Fibroblast of lung (primary cell): ENCODE results near the gene SC5D.

Experiments
- CTCF ChIP-seq, 2 donors: IDR thresholded peaks in 1 of 2; conservative IDR thresholded peaks in 1 of 2; 1 replicate in 1 of 2; 2 replicates in 1 of 2; pipeline ENCODE4 v1.5.1; 2011 to 2012; ENCODE audit warnings: low read length in 2 of 2, control low read depth in 1 of 2, inconsistent platforms in 1 of 2, low read depth in 1 of 2, mild to moderate bottlenecking in 1 of 2
- EZH2 ChIP-seq: IDR thresholded peaks from 2 replicates; pipeline ENCODE4 v1.5.1; 2012; ENCODE audit warnings: low read length, control low read depth, mild to moderate bottlenecking; ENCODE audit errors: missing control alignments

- no peak for TF ChIP-seq CTCF (conservative IDR thresholded peaks at IDR 0.05 in 1 of 2, IDR thresholded peaks at IDR 0.05 in 1 of 2; ENCODE audit: low read depth in 1 of 2, low read length in 2 of 2)
- no peak for TF ChIP-seq EZH2
Measured at GRCh38 chr11:121304759-121305158, 12.2 kb downstream of the SC5D start.
